HepG2 (cell line): ENCODE results near the gene SPHK1. TPM values are rescaled to one million over a fixed set of nuclear protein-coding genes. Genes with fewer than 3 reads are reported as not detected.

Experiments used
- DPF2 ChIP-seq: sonication (generic); formaldehyde crosslinking; IDR thresholded peaks from 2 replicates; pipeline ENCODE4 v1.4.0; 2020; ENCODE audit warnings: mild to moderate bottlenecking, low read depth, missing genetic modification reagents, borderline replicate concordance
- IRF2 ChIP-seq: IDR thresholded peaks from 2 replicates; pipeline ENCODE4 v1.6.1; 2018; ENCODE audit warnings: missing genetic modification reagents, missing compliant biosample characterization
- IRX3 ChIP-seq: sonication (generic); formaldehyde crosslinking; IDR thresholded peaks from 2 replicates; pipeline ENCODE4 v1.8.1; 2023; ENCODE audit warnings: mild to moderate bottlenecking, low read depth, missing genetic modification reagents, borderline replicate concordance
- ISL2 ChIP-seq: sonication (generic); formaldehyde crosslinking; IDR thresholded peaks from 2 replicates; pipeline ENCODE4 v1.5.0; 2020; ENCODE audit warnings: missing genetic modification reagents
- MYC ChIP-seq: sonication (generic); formaldehyde crosslinking; IDR thresholded peaks from 2 replicates; pipeline ENCODE4 v1.9.0; 2021; ENCODE audit warnings: missing genetic modification reagents, borderline replicate concordance
- NFE2 ChIP-seq: sonication (generic); formaldehyde crosslinking; IDR thresholded peaks from 2 replicates; pipeline ENCODE4 v1.4.0; 2020; ENCODE audit warnings: missing genetic modification reagents
- PHF8 ChIP-seq: sonication (generic); formaldehyde crosslinking; IDR thresholded peaks from 2 replicates; pipeline ENCODE4 v1.5.0; 2020; ENCODE audit warnings: missing genetic modification reagents
- RELA ChIP-seq: sonication (generic); formaldehyde crosslinking; IDR thresholded peaks from 2 replicates; pipeline ENCODE4 v1.4.0; 2020; ENCODE audit warnings: missing genetic modification reagents
- TCF7L2 ChIP-seq: IDR thresholded peaks from 2 replicates; pipeline ENCODE4 v1.6.1; 2011; ENCODE audit warnings: mild to moderate bottlenecking, low read depth, low read length, moderate library complexity
- THAP11 ChIP-seq: IDR thresholded peaks from 2 replicates; pipeline ENCODE4 v1.6.1; 2016; ENCODE audit warnings: missing biosample characterization, missing genetic modification reagents
- TSC22D2 ChIP-seq: sonication (generic); formaldehyde crosslinking; IDR thresholded peaks from 2 replicates; pipeline ENCODE4 v1.5.1; 2020; ENCODE audit warnings: missing genetic modification reagents, mild to moderate bottlenecking, borderline replicate concordance
- XBP1 ChIP-seq: sonication (generic); formaldehyde crosslinking; IDR thresholded peaks from 2 replicates; pipeline ENCODE4 v1.5.0; 2020; ENCODE audit warnings: missing genetic modification reagents
- ZNF256 ChIP-seq: sonication (generic); formaldehyde crosslinking; conservative IDR thresholded peaks from 2 replicates; pipeline ENCODE4 v1.4.0; 2020; ENCODE audit warnings: missing genetic modification reagents
- ZNF296 ChIP-seq: sonication (generic); formaldehyde crosslinking; conservative IDR thresholded peaks from 2 replicates; pipeline ENCODE4 v1.5.0; 2020; ENCODE audit warnings: mild to moderate bottlenecking, missing genetic modification reagents
- ZNF317 ChIP-seq: sonication (generic); formaldehyde crosslinking; IDR thresholded peaks from 2 replicates; pipeline ENCODE4 v1.5.0; 2020; ENCODE audit warnings: mild to moderate bottlenecking, missing genetic modification reagents
- ZNF343 ChIP-seq: sonication (generic); formaldehyde crosslinking; IDR thresholded peaks from 2 replicates; pipeline ENCODE4 v1.4.0; 2020; ENCODE audit warnings: mild to moderate bottlenecking, missing genetic modification reagents
- ZNF557 ChIP-seq: sonication (generic); formaldehyde crosslinking; IDR thresholded peaks from 2 replicates; pipeline ENCODE4 v1.4.0; 2020; ENCODE audit warnings: missing genetic modification reagents
- ZNF567 ChIP-seq: sonication (generic); formaldehyde crosslinking; IDR thresholded peaks from 2 replicates; pipeline ENCODE4 v1.8.1; 2023; ENCODE audit warnings: mild to moderate bottlenecking, missing genetic modification reagents, borderline replicate concordance
- ZNF616 ChIP-seq: sonication (generic); formaldehyde crosslinking; IDR thresholded peaks from 2 replicates; pipeline ENCODE4 v1.5.0; 2020; ENCODE audit warnings: low read depth, mild to moderate bottlenecking, missing genetic modification reagents
- polyA plus RNA-seq, 8 experiments: library from polyadenylated mRNA; depleted of rRNA in 3 of 8; stranded (reverse) in 7 of 8; unstranded in 1 of 8; fragments of >200 nt; fragmentation: Illumina TruSeq in 4 of 8; extraction: Trizol in 4 of 8; gene quantifications; 2 replicates each; pipeline versions ENCODE4 v1.2.1 to v1.2.3, GENCODE V29; 2011 to 2016; ENCODE audit warnings: low read depth in 4 of 8, missing spikeins in 1 of 8, mixed read lengths in 1 of 8; ENCODE audit not compliant: insufficient read depth in 1 of 8
- total RNA-seq, 5 experiments: library from RNA; depleted of rRNA; stranded (reverse); fragments of >200 nt; fragmentation: Illumina TruSeq; extraction: Trizol; gene quantifications; 2 replicates each; pipeline ENCODE4 v1.2.3, GENCODE V29; 2016; ENCODE audit warnings: low read depth in 1 of 5
- TF ChIP-seq, protein P1 (sequence below): sonication (generic); formaldehyde crosslinking; IDR thresholded peaks from 2 replicates; pipeline ENCODE4 v1.8.0; 2022; ENCODE audit warnings: mild to moderate bottlenecking, missing genetic modification reagents, moderate library complexity
- TF ChIP-seq, protein P2 (sequence below): sonication (generic); formaldehyde crosslinking; IDR thresholded peaks from 2 replicates; pipeline ENCODE4 v1.4.0; 2020; ENCODE audit warnings: missing genetic modification reagents, borderline replicate concordance
- TF ChIP-seq, protein P3 (sequence below), 2 experiments: sonication (generic) in 1 of 2; formaldehyde crosslinking in 1 of 2; IDR thresholded peaks; 2 replicates each; pipeline versions ENCODE4 v1.4.0 to v1.6.1; 2016 to 2020; ENCODE audit warnings: borderline replicate concordance in 1 of 2, low read depth in 1 of 2, mild to moderate bottlenecking in 1 of 2, missing genetic modification reagents in 1 of 2
- TF ChIP-seq, protein P4 (sequence below): sonication (generic); formaldehyde crosslinking; IDR thresholded peaks from 2 replicates; pipeline ENCODE4 v1.8.0; 2023; ENCODE audit warnings: mild to moderate bottlenecking, missing genetic modification reagents

The SPHK1 gene
- total and polyA plus RNA-seq, 2 of the 13 experiments (the other 11 are each of a cell fraction or from before 2014, with no cell fraction given) = 129 to 160 TPM

DNA sequence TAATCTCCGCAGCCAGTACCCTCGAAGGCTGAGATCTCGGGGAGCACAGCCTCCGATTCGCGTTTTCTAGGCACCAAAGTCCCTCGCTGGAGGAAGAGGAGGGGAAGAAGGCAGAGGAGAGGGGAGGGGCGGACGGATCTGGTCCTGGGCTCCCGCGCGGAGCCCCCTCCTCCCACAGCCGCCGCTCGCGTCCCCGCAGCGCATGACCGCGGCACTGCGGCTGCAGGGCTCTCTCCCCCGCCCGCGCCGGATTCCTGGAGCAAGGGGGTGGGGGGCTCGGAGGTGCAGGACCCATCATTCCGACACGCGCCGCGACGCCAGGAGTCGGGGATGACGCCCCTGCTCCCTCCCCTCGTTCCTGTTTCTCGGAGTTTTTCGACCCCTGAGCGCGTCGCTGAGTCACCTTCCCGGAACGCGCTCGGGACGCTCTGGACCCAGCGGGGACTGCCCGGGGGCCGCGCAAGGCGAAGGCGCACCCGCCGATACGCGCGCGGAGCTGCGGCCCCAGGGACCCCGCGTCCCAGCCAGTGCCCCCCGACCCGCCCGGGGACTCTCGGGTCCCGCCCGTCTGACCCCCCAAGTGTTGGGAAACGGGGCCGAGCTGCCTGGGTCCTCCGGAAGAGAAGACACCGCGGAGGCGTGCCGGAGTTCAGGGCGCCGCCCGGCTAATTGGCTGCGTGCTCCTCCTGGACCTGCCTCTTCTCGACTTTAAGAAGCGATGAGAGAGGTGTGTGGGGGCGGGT, 1.4 kb upstream of the SPHK1 start (continued):
- TF ChIP-seq, protein P1, sequence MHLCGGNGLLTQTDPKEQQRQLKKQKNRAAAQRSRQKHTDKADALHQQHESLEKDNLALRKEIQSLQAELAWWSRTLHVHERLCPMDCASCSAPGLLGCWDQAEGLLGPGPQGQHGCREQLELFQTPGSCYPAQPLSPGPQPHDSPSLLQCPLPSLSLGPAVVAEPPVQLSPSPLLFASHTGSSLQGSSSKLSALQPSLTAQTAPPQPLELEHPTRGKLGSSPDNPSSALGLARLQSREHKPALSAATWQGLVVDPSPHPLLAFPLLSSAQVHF (CRISPR knock-in tag) = peak; percentile 92
- TF ChIP-seq, protein P2, sequence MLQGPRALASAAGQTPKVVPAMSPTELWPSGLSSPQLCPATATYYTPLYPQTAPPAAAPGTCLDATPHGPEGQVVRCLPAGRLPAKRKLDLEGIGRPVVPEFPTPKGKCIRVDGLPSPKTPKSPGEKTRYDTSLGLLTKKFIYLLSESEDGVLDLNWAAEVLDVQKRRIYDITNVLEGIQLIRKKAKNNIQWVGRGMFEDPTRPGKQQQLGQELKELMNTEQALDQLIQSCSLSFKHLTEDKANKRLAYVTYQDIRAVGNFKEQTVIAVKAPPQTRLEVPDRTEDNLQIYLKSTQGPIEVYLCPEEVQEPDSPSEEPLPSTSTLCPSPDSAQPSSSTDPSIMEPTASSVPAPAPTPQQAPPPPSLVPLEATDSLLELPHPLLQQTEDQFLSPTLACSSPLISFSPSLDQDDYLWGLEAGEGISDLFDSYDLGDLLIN (CRISPR knock-in tag) = peak; percentile 65; the same call in 1 of the 2 replicates
- TF ChIP-seq IRF2 = 0 out of 2 replicates have a peak, but pooled peaks have one; percentile 54
- no peak for TF ChIP-seq ZNF296 (CRISPR knock-in tag)
- no peak; the same call in 1 of the 2 replicates for TF ChIP-seq ZNF616 (CRISPR knock-in tag)
- TF ChIP-seq, protein P3, sequence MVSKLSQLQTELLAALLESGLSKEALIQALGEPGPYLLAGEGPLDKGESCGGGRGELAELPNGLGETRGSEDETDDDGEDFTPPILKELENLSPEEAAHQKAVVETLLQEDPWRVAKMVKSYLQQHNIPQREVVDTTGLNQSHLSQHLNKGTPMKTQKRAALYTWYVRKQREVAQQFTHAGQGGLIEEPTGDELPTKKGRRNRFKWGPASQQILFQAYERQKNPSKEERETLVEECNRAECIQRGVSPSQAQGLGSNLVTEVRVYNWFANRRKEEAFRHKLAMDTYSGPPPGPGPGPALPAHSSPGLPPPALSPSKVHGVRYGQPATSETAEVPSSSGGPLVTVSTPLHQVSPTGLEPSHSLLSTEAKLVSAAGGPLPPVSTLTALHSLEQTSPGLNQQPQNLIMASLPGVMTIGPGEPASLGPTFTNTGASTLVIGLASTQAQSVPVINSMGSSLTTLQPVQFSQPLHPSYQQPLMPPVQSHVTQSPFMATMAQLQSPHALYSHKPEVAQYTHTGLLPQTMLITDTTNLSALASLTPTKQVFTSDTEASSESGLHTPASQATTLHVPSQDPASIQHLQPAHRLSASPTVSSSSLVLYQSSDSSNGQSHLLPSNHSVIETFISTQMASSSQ (IDR thresholded peaks at IDR 0.05; ENCODE audit: low read depth) = no peak
- TF ChIP-seq, protein P3 (CRISPR knock-in tag; IDR thresholded peaks at IDR 0.05; ENCODE audit: borderline replicate concordance) = no peak; the same call in 1 of the 2 replicates
- TF ChIP-seq ZNF557 (CRISPR knock-in tag) = 0 out of 2 replicates have a peak, but pooled peaks have one; percentile 37
- TF ChIP-seq ZNF567 (CRISPR knock-in tag) = no peak
- peak; percentile 77 for TF ChIP-seq MYC (CRISPR knock-in tag)
- TF ChIP-seq IRX3 (CRISPR knock-in tag) = peak; percentile 25; the same call in 1 of the 2 replicates
- no peak for TF ChIP-seq ZNF317 (CRISPR knock-in tag)
- TF ChIP-seq NFE2 (CRISPR knock-in tag) = peak; percentile 66; the same call in 1 of the 2 replicates
- no peak for TF ChIP-seq TSC22D2 (CRISPR knock-in tag)
- no peak for TF ChIP-seq XBP1 (CRISPR knock-in tag)
- TF ChIP-seq, protein P4, sequence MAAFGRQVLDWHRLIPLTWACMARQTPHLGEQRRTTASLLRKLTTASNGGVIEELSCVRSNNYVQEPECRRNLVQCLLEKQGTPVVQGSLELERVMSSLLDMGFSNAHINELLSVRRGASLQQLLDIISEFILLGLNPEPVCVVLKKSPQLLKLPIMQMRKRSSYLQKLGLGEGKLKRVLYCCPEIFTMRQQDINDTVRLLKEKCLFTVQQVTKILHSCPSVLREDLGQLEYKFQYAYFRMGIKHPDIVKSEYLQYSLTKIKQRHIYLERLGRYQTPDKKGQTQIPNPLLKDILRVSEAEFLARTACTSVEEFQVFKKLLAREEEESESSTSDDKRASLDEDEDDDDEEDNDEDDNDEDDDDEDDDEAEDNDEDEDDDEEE (CRISPR knock-in tag) = peak; percentile 96
- TF ChIP-seq DPF2 (CRISPR knock-in tag) = 0 out of 2 replicates have a peak, but pooled peaks have one; percentile 15
- no peak; the same call in 1 of the 2 replicates for TF ChIP-seq ZNF343 (CRISPR knock-in tag)
- no peak for TF ChIP-seq ZNF256
- TF ChIP-seq THAP11 (CRISPR knock-in tag) = peak; percentile 56; the same call in 1 of the 2 replicates
- TF ChIP-seq ISL2 (CRISPR knock-in tag) = peak; percentile 17; the same call in 1 of the 2 replicates
- no peak for TF ChIP-seq TCF7L2
- TF ChIP-seq PHF8 (CRISPR knock-in tag) = peak; percentile 32; the same call in 1 of the 2 replicates
- TF ChIP-seq RELA (CRISPR knock-in tag) = peak; percentile 65; the same call in 1 of the 2 replicates
